H9 (cell line): ENCODE measurements around the gene RNU7-1. TPM values are rescaled to one million over a fixed set of nuclear protein-coding genes. Genes with fewer than 3 reads are reported as not detected.

Experiments used
- DNase-seq: peaks from one replicate; pipeline ENCODE4 v3.0.0-alpha.2; 2017
- H2AFZ ChIP-seq: one replicate; pipeline ENCODE4 v1.6.1; 2013; ENCODE audit warnings: mild to moderate bottlenecking, low read length, control low read depth, moderate library complexity
- H2AK5ac ChIP-seq: 2 replicates; pipeline ENCODE4 v1.6.1; 2013; ENCODE audit warnings: low read length, control low read depth, mixed read lengths; ENCODE audit not compliant: insufficient read length
- H2BK120ac ChIP-seq: one replicate; pipeline ENCODE4 v1.6.1; 2013; ENCODE audit warnings: low read depth, mild to moderate bottlenecking, low read length, control low read depth, inconsistent platforms; ENCODE audit not compliant: poor library complexity, severe bottlenecking
- H2BK12ac ChIP-seq: 2 replicates; pipeline ENCODE4 v1.6.1; 2013; ENCODE audit warnings: low read length, control low read depth, mixed read lengths, low read depth; ENCODE audit not compliant: insufficient read length
- H2BK15ac ChIP-seq: 2 replicates; pipeline ENCODE4 v1.6.1; 2013; ENCODE audit warnings: low read depth, low read length, control low read depth
- H2BK20ac ChIP-seq: one replicate; pipeline ENCODE4 v1.6.1; 2013; ENCODE audit warnings: low read depth, mild to moderate bottlenecking, low read length, control low read depth, inconsistent platforms; ENCODE audit not compliant: poor library complexity, severe bottlenecking
- H2BK5ac ChIP-seq: 2 replicates; pipeline ENCODE4 v1.6.1; 2013; ENCODE audit warnings: low read length, control low read depth, mixed read lengths; ENCODE audit not compliant: insufficient read length
- H3K14ac ChIP-seq: 2 replicates; pipeline ENCODE4 v1.6.1; 2013; ENCODE audit warnings: low read length, control low read depth; ENCODE audit not compliant: insufficient read depth
- H3K18ac ChIP-seq: 2 replicates; pipeline ENCODE4 v1.6.1; 2013; ENCODE audit warnings: low read depth, mild to moderate bottlenecking, mixed read lengths, low read length, control low read depth; ENCODE audit not compliant: insufficient read length
- H3K23ac ChIP-seq: 2 replicates; pipeline ENCODE4 v1.6.1; 2013; ENCODE audit warnings: low read length, control low read depth, mixed read lengths, low read depth; ENCODE audit not compliant: insufficient read length
- H3K23me2 ChIP-seq: 2 replicates; pipeline ENCODE4 v1.6.1; 2013; ENCODE audit warnings: low read depth, mild to moderate bottlenecking, mixed read lengths, low read length, control low read depth; ENCODE audit not compliant: insufficient read length, poor library complexity, severe bottlenecking
- H3K27ac ChIP-seq: 2 replicates; pipeline ENCODE4 v1.5.1; 2013; ENCODE audit warnings: low read length, control low read depth, mixed read lengths, low read depth; ENCODE audit not compliant: insufficient read length
- H3K27me3 ChIP-seq: 2 replicates; pipeline ENCODE4 v1.6.1; 2013; ENCODE audit warnings: low read length, control low read depth, inconsistent platforms; ENCODE audit not compliant: insufficient read depth
- H3K4ac ChIP-seq: 2 replicates; pipeline ENCODE4 v1.6.1; 2013; ENCODE audit warnings: low read depth, mild to moderate bottlenecking, control low read depth, inconsistent platforms, low read length, moderate library complexity
- H3K4me1 ChIP-seq: 2 replicates; pipeline ENCODE4 v1.6.1; 2013; ENCODE audit warnings: low read length, control low read depth, inconsistent platforms; ENCODE audit not compliant: insufficient read depth
- H3K4me2 ChIP-seq: 2 replicates; pipeline ENCODE4 v1.6.1; 2013; ENCODE audit warnings: low read length, control low read depth, mixed read lengths; ENCODE audit not compliant: insufficient read length, insufficient read depth
- H3K56ac ChIP-seq: 2 replicates; pipeline ENCODE4 v1.6.1; 2013; ENCODE audit warnings: low read depth, mild to moderate bottlenecking, mixed read lengths, low read length, control low read depth; ENCODE audit not compliant: insufficient read length
- H3K79me1 ChIP-seq: 2 replicates; pipeline ENCODE4 v1.6.1; 2013; ENCODE audit warnings: low read depth, mild to moderate bottlenecking, moderate library complexity, low read length, control low read depth, inconsistent platforms; ENCODE audit not compliant: insufficient read depth, poor library complexity, severe bottlenecking
- H3K79me2 ChIP-seq: 2 replicates; pipeline ENCODE4 v1.6.1; 2013; ENCODE audit warnings: low read length, control low read depth, inconsistent platforms; ENCODE audit not compliant: insufficient read depth
- H3K9ac ChIP-seq: 2 replicates; pipeline ENCODE4 v1.6.1; 2013; ENCODE audit warnings: low read length, control low read depth, mixed read lengths; ENCODE audit not compliant: insufficient read length; ENCODE audit errors: extremely low read depth
- H3K9me3 ChIP-seq: one replicate; pipeline ENCODE4 v1.6.1; 2013; ENCODE audit warnings: low read depth, low read length, inconsistent platforms; ENCODE audit not compliant: control insufficient read depth
- H3T11ph ChIP-seq: one replicate; pipeline ENCODE4 v1.6.1; 2013; ENCODE audit warnings: mild to moderate bottlenecking, low read length, control low read depth, inconsistent platforms
- H4K20me1 ChIP-seq: one replicate; pipeline ENCODE4 v1.6.1; 2013; ENCODE audit not compliant: control insufficient read depth, insufficient read length, insufficient read depth
- H4K5ac ChIP-seq: 2 replicates; pipeline ENCODE4 v1.6.1; 2013; ENCODE audit warnings: low read depth, mild to moderate bottlenecking, mixed read lengths, low read length, control low read depth; ENCODE audit not compliant: insufficient read length
- H4K8ac ChIP-seq: replicated peaks from 2 replicates; pipeline ENCODE4 v1.6.1; 2013; ENCODE audit warnings: low read length, control low read depth, mixed read lengths, low read depth; ENCODE audit not compliant: insufficient read length
- H4K91ac ChIP-seq: 2 replicates; pipeline ENCODE4 v1.6.1; 2013; ENCODE audit warnings: low read depth, mild to moderate bottlenecking, moderate library complexity, mixed read lengths, low read length, control low read depth; ENCODE audit not compliant: insufficient read length
- H3K27ac Mint-ChIP-seq, 3 experiments: 2 replicates in 2 of 3; 3 replicates in 1 of 3; pipeline ENCODE4 v1.8.0; 2020 to 2021; ENCODE audit warnings: mixed read lengths in 3 of 3, mild to moderate bottlenecking in 1 of 3, moderate library complexity in 1 of 3
- H3K27me3 Mint-ChIP-seq: 2 replicates; pipeline ENCODE4 v1.8.0; 2021; ENCODE audit warnings: low read depth, mild to moderate bottlenecking, moderate library complexity, mixed read lengths
- H3K36me3 Mint-ChIP-seq, 3 experiments: 2 replicates in 2 of 3; 3 replicates in 1 of 3; pipeline ENCODE4 v1.8.0; 2020 to 2021; ENCODE audit warnings: low read depth in 3 of 3, mixed read lengths in 3 of 3; ENCODE audit not compliant: insufficient read depth in 1 of 3
- H3K4me1 Mint-ChIP-seq, 2 experiments: 2 replicates each; pipeline ENCODE4 v1.8.0; 2020; ENCODE audit warnings: mixed read lengths in 2 of 2
- H3K4me3 Mint-ChIP-seq, 2 experiments: 2 replicates in 1 of 2; 3 replicates in 1 of 2; pipeline ENCODE4 v1.8.0; 2020 to 2021; ENCODE audit warnings: mild to moderate bottlenecking in 2 of 2, mixed read lengths in 2 of 2, moderate library complexity in 1 of 2
- H3K9me3 Mint-ChIP-seq, 2 experiments: 2 replicates in 1 of 2; 3 replicates in 1 of 2; pipeline ENCODE4 v1.8.0; 2020; ENCODE audit warnings: mild to moderate bottlenecking in 2 of 2, mixed read lengths in 2 of 2, moderate library complexity in 1 of 2
- WGBS: extraction: QIAGEN DNeasy Blood & Tissue Kit; methylation state at CpG from one replicate; pipeline ENCODE4 v1.1.7; 2013; ENCODE audit warnings: missing lambda C conversion rate, low lambda C conversion rate, mixed read lengths; ENCODE audit not compliant: insufficient read length; ENCODE audit errors: extremely low coverage; 5-methylcytosine and 5-hydroxymethylcytosine counted together
- total RNA-seq: library from RNA; stranded (reverse); gene quantifications from 2 replicates; pipeline ENCODE4 v1.2.1, GENCODE V29; 2021
- TF ChIP-seq, protein P1 (sequence below): fragments of 200-600 bp; sonication (generic); conservative IDR thresholded peaks from 3 replicates; pipeline ENCODE4 v1.8.0; 2021; ENCODE audit warnings: antibody characterized with exemption, mild to moderate bottlenecking

Gene RNU7-1
- total RNA-seq, 1 experiment from 2014 or later, result not detected

DNA sequence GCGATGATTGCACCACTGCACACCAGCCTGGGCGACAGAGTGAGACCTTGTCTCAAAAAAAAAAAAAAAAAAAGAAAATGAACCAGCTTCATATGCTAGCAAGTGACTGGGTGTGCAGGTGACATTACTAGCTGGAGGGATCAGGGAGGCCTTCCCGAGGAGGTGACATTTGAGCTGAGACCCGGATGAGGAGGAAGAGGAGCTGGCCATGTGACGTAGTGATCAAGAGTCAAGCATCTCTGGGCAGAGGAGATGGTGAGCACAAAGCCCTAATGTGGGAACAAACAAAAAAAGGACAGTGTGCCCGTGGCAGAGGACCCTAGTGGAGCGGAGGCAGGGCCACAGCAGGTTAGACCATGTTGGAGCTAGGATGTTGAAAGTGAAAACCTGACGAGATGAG lies 4.0 kb downstream of the RNU7-1 start:
- no CpG with 5 or more reads among the region's 8 CpGs for WGBS
- no peak overlapping the region for H4K8ac ChIP-seq
- Mint-ChIP-seq H3K9me3 (no peaks in the 10 kb centered on the region; a peak in 1 of 5 replicates), H3K27ac (no peak overlapping the region; a peak in 2 of 7 replicates), H3K27me3 (peaks cover 2% of the 10 kb centered on the region; the same call in 1 of the 2 replicates), H3K4me1 (peaks cover 42% of the 10 kb centered on the region in 2 experiments), H3K36me3 (peaks cover 3 to 6% (median 6%) of the 10 kb centered on the region in 3 experiments; a peak in 3 of 7 replicates), H3K4me3 (peak overlapping the region; percentile 18 to 25; a peak in 1 of 5 replicates)
- H3K79me2 ChIP-seq, result no peaks in the 10 kb centered on the region
- no peak overlapping the region for H4K5ac ChIP-seq
- no peaks in the 10 kb centered on the region for H3K9me3 ChIP-seq
- no peak overlapping the region for H2BK15ac ChIP-seq
- TF ChIP-seq, protein P1, sequence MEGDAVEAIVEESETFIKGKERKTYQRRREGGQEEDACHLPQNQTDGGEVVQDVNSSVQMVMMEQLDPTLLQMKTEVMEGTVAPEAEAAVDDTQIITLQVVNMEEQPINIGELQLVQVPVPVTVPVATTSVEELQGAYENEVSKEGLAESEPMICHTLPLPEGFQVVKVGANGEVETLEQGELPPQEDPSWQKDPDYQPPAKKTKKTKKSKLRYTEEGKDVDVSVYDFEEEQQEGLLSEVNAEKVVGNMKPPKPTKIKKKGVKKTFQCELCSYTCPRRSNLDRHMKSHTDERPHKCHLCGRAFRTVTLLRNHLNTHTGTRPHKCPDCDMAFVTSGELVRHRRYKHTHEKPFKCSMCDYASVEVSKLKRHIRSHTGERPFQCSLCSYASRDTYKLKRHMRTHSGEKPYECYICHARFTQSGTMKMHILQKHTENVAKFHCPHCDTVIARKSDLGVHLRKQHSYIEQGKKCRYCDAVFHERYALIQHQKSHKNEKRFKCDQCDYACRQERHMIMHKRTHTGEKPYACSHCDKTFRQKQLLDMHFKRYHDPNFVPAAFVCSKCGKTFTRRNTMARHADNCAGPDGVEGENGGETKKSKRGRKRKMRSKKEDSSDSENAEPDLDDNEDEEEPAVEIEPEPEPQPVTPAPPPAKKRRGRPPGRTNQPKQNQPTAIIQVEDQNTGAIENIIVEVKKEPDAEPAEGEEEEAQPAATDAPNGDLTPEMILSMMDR, result no peak
- no peak overlapping the region for H3T11ph ChIP-seq
- H3K23me2 ChIP-seq, result peaks cover 16% of the 10 kb centered on the region
- no peak overlapping the region for H3K23ac ChIP-seq
- H3K56ac ChIP-seq, result no peak overlapping the region
- no peak overlapping the region for H3K14ac ChIP-seq
- no peak for DNase-seq
- no peak overlapping the region for H3K4me2 ChIP-seq
- no peak overlapping the region for H3K27ac ChIP-seq
- no peaks in the 10 kb centered on the region for H3K79me1 ChIP-seq
- H2BK120ac ChIP-seq, result no peak overlapping the region
- H3K4ac ChIP-seq, result no peak overlapping the region
- no peak overlapping the region for H4K91ac ChIP-seq
- H2BK20ac ChIP-seq, result no peak overlapping the region
- H3K4me1 ChIP-seq, result 0 out of 2 replicates have a peak, but pooled peaks cover 4% of the 10 kb centered on the region
- no peaks in the 10 kb centered on the region for H3K27me3 ChIP-seq
- no peak overlapping the region for H2AFZ ChIP-seq
- peaks cover 2% of the 10 kb centered on the region for H4K20me1 ChIP-seq
- H2BK12ac ChIP-seq, result no peak overlapping the region
- no peak overlapping the region for H2BK5ac ChIP-seq
- no peak overlapping the region for H3K18ac ChIP-seq
- H2AK5ac ChIP-seq, result no peak overlapping the region
- no peak overlapping the region for H3K9ac ChIP-seq
